GF-D8 (cell line): Measurements from ENCODE around the gene COP1.

Experiments used
- DNase-seq: peaks from one replicate; lab custom pipeline; 2025; lab: John Stamatoyannopoulos, UW

The COP1 gene

DNA sequence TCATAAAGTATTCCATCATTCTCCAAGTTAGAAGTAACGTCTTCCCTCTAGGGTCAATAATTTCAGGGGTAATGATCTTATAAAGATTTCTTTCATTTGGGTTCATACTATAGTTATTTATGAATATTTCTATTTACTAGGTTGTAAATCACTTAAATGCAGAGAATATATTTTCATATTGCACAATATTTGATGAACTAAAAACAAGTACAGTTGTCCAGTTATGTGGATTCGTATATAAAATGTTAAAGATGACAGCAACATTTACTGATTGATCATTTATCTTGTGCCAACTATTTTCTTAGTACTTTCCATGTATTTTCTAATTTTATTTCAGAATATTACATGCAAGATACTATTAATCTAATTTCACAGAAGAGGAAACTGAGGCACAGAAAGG, 243.3 kb downstream of the COP1 start:
- DNase-seq, result no peak

GRCh38 chr1:175960169-175960568, 246.9 kb downstream of the COP1 start:
- DNase-seq, result no peak

- no peak for DNase-seq
These were observed 255.5 kb downstream of the COP1 start for GRCh38 chr1:175951627-175952026.

GRCh38 chr1:175947771-175948170, 259.3 kb downstream of the COP1 start:
- DNase-seq, result no peak

DNA sequence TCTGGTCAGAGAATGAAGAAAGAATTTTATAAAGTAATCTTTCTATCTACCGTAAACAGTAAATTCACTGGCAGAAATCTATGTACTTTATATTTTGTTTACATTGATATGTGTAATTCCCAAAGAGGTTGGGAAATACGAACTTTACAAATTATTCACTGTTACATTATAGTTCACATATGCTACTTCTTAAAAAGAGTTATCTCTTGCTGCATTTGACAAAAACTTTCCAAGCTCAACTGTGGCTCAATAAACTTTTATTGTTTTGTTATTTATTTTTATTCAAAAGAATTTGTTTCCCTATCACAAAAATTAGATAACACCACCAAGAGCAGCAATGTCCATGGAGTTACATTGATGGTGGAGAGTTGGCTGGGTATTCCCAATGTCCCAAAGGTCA, 262.5 kb downstream of the COP1 start:
- DNase-seq, result no peak

- DNase-seq, result no peak
These were observed 265.9 kb downstream of the COP1 start for GRCh38 chr1:175941164-175941563.

DNA sequence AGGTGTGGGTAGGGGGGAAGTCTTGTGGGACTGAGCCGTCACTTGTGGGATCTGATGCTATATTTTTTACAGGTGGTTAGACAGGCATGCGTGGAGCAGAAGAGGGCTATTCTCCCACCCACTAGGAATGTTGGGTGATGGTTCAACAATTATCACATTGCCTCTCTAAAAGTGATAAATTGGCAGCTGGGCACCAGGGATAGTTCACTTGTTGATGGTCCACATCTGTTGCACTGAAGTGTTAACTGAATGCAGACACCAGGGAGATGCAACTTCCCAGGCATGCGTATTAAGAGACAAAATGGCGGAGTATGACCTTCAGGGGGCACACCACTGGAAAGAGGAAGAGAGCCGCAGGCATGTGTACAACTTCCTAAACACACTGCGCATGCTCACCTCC, 270.4 kb downstream of the COP1 start:
- no peak for DNase-seq

DNA sequence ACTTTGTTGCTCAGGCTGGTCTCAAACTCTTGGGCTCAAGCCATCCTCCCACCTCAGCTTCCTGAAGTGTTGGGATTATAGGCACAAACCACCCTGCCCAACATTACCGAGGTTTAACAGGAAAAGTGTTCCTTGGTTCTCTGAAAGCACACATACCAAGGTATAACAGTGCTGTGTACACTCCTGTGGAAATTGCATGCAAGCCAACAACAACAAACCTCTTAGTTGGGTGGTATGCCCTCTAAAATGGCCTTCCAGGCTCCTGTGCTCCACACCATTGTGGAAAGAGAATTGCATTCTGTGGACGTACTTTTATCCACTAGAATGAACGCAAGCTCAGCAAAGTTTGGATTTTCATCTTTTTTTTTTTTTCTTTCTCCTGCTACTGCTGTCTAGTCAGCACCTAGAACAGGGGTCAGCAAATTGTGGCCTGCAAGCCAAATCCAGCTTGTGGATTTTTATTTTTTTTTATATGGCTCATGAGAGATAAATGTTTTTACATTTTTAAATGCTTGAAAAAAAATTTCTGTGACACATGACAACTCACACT, 271.4 kb downstream of the COP1 start:
- DNase-seq, result no peak

DNA sequence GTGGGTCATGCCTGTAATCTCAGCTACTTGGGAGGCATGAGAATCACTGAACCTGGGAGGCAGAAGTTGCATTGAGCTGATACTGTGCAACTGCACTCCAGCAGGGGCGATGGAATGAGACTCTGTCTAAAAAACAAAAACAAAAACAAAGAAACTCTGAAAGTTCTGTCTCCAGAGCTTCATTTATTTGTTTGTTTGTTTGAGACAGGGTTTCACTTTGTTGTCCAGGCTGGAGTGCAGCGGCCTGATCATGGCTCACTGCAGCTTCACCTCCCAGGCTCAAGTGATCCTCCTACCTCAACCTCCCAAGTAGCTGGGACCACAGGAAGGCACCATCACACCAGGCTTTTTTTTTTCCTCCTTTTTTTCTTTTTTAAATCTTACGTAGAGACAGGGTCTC, 271.9 kb downstream of the COP1 start:
- DNase-seq, result no peak

DNA sequence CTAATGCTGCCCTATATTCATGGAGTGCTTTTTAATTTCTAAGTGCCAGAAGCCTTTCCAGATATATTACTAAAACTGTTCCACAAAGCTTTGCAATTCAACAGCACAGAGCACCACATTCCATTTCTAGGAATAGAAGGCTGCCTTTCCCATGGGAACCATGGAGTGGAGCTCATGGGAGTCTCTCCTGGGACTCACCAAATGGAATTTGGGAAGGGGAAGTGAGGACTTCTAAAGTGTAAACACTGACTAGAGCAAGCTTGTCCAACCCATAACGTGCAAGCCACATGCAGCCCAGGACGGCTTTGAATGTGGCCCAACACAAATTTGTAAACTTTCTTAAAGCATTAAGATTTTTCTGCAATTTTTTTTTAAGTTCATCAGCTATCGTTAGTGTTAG, 273.3 kb downstream of the COP1 start:
- no peak for DNase-seq

GRCh38 chr1:175927944-175928343, 279.1 kb downstream of the COP1 start:
- DNase-seq, result no peak

DNA sequence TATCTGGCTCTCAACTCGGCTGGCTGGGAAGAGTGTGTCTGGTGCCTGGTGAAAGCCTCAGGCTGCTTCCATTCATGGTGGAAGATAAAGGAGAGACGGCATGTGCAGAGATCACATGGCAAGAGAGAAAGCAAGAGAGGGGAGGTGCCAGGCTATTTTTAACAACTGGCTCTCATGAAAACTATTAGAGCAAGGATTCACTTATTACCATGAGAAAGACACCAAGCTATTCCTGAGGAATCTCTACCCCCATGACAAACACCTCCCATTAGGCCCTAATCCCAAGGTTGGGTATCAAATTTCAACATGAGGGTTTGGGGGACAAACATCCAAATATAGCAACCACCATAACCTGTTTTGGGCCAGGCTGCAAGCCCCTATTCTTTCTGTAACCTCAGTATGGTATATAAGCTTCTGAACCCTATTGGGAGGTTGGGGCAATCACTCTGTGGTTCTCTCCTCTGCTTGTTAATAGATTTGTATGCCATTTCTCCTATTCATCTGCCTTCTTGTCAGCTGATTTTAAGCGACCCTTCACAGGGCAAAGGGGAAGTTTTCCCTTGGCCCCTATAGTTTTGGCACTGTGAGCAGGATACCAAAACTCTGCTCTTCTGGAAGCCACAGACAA, 284.7 kb downstream of the COP1 start:
- DNase-seq, result no peak

- no peak for DNase-seq
These were observed 286.7 kb downstream of the COP1 start for GRCh38 chr1:175920381-175920780.

- DNase-seq, result no peak
These were observed 288.1 kb downstream of the COP1 start for GRCh38 chr1:175919001-175919400.

- DNase-seq, result no peak
These were observed 288.7 kb downstream of the COP1 start for GRCh38 chr1:175918364-175918801.

- no peak for DNase-seq
These were observed 293.0 kb downstream of the COP1 start for GRCh38 chr1:175914115-175914514.

DNA sequence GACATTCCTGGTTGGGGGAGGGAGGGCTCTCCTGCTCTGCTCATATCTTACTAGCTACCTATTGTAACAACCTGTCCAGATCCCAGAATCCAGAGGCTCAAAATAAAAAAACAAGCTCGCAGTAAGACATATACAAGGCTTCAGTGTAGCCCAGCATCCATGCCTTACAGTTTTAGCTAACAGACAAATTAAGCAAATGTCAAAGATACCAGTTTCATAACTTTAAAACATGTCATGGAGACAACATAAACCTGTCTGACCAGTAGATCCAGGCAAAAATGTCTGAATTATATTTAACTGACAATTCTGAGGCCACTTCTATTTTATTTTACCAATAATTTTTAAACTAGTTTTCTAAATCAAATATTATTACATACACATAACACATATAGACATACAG, 295.9 kb downstream of the COP1 start:
- no peak for DNase-seq

DNA sequence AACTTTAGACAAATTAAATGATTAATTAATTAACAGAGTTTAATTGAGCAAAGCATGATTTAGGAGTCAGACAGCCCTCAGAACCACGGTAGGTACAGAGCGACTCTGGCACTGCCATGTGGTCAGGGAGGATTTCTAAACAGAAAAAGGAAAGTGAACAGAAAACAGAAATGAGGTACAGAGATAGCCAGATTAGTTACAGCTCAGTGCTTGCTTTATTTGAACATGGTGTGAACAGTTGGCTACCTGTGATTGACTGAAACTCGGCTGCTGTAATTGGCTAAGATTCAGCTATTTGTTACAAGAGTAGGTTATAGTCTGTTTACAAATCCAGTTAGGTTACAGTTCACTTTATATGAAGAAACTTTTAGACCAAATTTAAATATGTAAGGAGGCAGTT, 300.7 kb downstream of the COP1 start:
- no peak for DNase-seq

GRCh38 chr1:175904808-175905207, 302.3 kb downstream of the COP1 start:
- DNase-seq, result no peak

GRCh38 chr1:175902281-175902680, 304.8 kb downstream of the COP1 start:
- DNase-seq, result no peak

GRCh38 chr1:175901076-175901836, 305.8 kb downstream of the COP1 start:
- DNase-seq, result no peak

- DNase-seq, result no peak
These were observed 306.9 kb downstream of the COP1 start for GRCh38 chr1:175900171-175900570.

GRCh38 chr1:175895966-175896365, 311.1 kb downstream of the COP1 start:
- DNase-seq, result no peak
